Adrenal gland (tissue), 5 donors: ENCODE results near the gene CRY1.

Experiments used
- POLR2A ChIP-seq, 2 donors: fragments of 450-650 bp; IDR thresholded peaks; one replicate each; pipeline ENCODE4 v1.6.1; 2017; ENCODE audit warnings: antibody characterized with exemption in 2 of 2, mild to moderate bottlenecking in 2 of 2, moderate library complexity in 1 of 2
- TF ChIP-seq, protein P1 (sequence below), 6 experiments: fragments of 450-650 bp in 4 of 6; fragments of 200-600 bp in 2 of 6; sonication (generic) in 1 of 6; IDR thresholded peaks; 1 replicate in 5 of 6; 2 replicates in 1 of 6; pipeline versions ENCODE4 v1.5.1 to v1.8.0; 2016 to 2021; ENCODE audit warnings: antibody characterized with exemption in 6 of 6, mild to moderate bottlenecking in 2 of 6, moderate library complexity in 1 of 6
- donor health status: DM: no; HTN: no; CAD: no.

DNA sequence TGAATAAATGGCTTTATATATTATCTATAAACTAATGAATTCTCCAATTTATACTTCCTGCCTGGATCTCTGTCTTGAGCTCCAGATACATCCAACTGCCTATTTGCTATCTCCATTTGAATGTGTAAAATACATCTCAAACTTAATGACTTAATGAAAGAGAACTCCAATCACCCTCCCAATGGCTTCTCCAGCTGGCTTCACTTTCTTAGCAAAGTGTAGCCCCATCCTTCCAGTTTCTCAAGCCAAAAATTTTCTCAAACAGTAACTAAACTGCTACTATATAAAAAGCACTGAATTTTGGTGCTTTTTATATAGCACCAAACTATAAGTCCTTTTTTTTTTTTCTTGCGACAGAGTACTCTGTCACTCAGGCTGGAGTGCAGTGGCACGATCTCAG is 2.6 kb downstream of the CRY1 start:
- TF ChIP-seq, protein P1, sequence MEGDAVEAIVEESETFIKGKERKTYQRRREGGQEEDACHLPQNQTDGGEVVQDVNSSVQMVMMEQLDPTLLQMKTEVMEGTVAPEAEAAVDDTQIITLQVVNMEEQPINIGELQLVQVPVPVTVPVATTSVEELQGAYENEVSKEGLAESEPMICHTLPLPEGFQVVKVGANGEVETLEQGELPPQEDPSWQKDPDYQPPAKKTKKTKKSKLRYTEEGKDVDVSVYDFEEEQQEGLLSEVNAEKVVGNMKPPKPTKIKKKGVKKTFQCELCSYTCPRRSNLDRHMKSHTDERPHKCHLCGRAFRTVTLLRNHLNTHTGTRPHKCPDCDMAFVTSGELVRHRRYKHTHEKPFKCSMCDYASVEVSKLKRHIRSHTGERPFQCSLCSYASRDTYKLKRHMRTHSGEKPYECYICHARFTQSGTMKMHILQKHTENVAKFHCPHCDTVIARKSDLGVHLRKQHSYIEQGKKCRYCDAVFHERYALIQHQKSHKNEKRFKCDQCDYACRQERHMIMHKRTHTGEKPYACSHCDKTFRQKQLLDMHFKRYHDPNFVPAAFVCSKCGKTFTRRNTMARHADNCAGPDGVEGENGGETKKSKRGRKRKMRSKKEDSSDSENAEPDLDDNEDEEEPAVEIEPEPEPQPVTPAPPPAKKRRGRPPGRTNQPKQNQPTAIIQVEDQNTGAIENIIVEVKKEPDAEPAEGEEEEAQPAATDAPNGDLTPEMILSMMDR (IDR thresholded peaks at IDR 0.05), result no peak
- no peak for TF ChIP-seq POLR2A (IDR thresholded peaks at IDR 0.05)
